ENCODE results near the gene SLC1A3. TPM values are rescaled to one million over a fixed set of nuclear protein-coding genes. Genes with fewer than 3 reads are reported as not detected.

Gene SLC1A3
- total RNA-seq, 2 donors from 2014 or later = 44.7 to 67.4 TPM

DNA sequence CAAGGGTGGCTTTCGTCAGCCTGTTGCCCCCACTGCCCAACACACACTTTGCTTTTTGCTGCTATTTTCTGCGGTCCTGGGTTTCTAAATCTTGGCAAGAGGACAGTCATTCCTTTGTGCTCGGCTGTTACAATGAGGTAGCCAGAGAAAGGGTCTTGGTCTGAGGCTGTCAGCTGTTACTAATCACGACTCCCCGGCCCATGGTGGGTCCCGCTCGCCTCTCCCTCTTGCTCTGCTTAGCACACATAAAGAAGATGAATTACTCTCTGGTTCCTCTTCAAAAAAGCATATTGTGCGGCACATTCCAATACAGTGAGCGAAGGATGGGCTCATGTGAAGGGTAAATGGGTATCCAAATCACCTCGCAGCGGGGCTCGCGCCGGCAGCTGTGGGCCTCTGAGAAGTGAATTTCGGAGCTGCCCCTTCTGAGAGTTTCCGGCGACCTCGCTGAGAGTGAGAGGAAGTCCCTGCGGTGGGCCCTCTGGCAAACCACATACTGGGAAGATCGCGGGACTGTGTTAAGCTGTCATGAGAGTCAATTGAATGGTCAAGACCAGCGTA lies 56.0 kb downstream of the SLC1A3 start:
- TF ChIP-seq, protein P1, sequence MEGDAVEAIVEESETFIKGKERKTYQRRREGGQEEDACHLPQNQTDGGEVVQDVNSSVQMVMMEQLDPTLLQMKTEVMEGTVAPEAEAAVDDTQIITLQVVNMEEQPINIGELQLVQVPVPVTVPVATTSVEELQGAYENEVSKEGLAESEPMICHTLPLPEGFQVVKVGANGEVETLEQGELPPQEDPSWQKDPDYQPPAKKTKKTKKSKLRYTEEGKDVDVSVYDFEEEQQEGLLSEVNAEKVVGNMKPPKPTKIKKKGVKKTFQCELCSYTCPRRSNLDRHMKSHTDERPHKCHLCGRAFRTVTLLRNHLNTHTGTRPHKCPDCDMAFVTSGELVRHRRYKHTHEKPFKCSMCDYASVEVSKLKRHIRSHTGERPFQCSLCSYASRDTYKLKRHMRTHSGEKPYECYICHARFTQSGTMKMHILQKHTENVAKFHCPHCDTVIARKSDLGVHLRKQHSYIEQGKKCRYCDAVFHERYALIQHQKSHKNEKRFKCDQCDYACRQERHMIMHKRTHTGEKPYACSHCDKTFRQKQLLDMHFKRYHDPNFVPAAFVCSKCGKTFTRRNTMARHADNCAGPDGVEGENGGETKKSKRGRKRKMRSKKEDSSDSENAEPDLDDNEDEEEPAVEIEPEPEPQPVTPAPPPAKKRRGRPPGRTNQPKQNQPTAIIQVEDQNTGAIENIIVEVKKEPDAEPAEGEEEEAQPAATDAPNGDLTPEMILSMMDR (IDR thresholded peaks at IDR 0.05) = no peak
- Histone ChIP-seq H3K27me3 (replicated peaks; ENCODE audit: insufficient read depth) (no peaks in the 10 kb centered on the region), H3K4me3 (no peak overlapping the region), H3K4me1 (ENCODE audit: control insufficient read depth in 1 of 2, low read depth in 2 of 2) (peaks cover 5 to 7% of the 10 kb centered on the region in 2 donors), H3K27ac (no peak overlapping the region), H3K9me3 (no peaks in the 10 kb centered on the region), H3K36me3 (no peaks in the 10 kb centered on the region)
- no peak for ATAC-seq (ENCODE audit: insufficient number of reproducible peaks, low FRiP score, low read depth)
- no peak for DNase-seq (ENCODE audit: low spot score)

DNA sequence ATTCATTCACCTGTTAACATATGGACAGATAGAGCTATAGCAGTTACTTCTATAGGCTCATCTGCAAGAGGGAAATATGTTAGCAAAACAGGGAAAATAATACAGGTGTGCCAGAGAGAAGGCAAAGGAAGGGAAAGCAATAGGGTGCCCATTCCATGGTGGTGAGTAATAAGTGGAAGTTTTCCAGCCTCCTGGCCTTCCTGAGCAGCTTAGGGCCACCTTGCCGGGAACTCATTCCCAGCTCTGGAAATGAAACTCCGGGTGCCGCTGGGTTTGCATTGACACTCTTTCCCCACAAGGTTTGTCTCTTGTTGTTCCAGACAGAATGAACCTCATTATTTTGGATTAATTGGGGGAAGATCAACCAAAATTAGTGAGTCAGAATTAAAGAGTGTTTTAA lies 58.4 kb downstream of the SLC1A3 start:
- no peak for DNase-seq (ENCODE audit: low spot score)
- TF ChIP-seq, protein P1 (IDR thresholded peaks at IDR 0.05) = no peak
- ATAC-seq (ENCODE audit: insufficient number of reproducible peaks, low FRiP score, low read depth) = no peak
- Histone ChIP-seq H3K4me1 (ENCODE audit: control insufficient read depth in 1 of 2, low read depth in 2 of 2) (no peaks in the 10 kb centered on the region), H3K9me3 (no peaks in the 10 kb centered on the region), H3K27ac (no peak overlapping the region), H3K27me3 (replicated peaks; ENCODE audit: insufficient read depth) (no peaks in the 10 kb centered on the region), H3K36me3 (no peaks in the 10 kb centered on the region), H3K4me3 (no peak overlapping the region)

DNA sequence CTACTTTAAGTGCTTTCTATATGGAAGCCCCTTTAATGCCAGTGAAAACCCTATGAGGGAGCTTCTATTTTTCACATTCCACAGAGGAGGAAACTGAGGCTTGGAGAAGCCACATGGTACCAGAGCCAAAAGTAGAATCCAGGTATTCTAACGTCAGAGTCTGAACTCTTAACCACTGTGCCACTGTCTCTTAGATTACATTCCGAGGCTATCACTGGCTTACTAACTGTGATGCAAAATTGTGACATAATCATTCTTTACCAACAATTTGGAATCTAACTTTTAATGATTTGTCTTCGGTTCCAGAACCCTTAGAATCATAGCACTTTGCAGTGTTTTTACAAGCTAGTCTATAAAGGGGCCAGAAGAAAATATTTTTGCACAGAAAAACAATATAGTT lies 59.2 kb downstream of the SLC1A3 start:
- Histone ChIP-seq H3K27ac (no peak overlapping the region), H3K36me3 (no peaks in the 10 kb centered on the region), H3K9me3 (no peaks in the 10 kb centered on the region), H3K4me1 (ENCODE audit: control insufficient read depth in 1 of 2, low read depth in 2 of 2) (no peaks in the 10 kb centered on the region), H3K27me3 (replicated peaks; ENCODE audit: insufficient read depth) (no peaks in the 10 kb centered on the region), H3K4me3 (no peak overlapping the region)
- ATAC-seq (ENCODE audit: insufficient number of reproducible peaks, low FRiP score, low read depth) (no peak), DNase-seq (ENCODE audit: low spot score) (no peak)
- TF ChIP-seq, protein P1 (IDR thresholded peaks at IDR 0.05) = no peak

DNA sequence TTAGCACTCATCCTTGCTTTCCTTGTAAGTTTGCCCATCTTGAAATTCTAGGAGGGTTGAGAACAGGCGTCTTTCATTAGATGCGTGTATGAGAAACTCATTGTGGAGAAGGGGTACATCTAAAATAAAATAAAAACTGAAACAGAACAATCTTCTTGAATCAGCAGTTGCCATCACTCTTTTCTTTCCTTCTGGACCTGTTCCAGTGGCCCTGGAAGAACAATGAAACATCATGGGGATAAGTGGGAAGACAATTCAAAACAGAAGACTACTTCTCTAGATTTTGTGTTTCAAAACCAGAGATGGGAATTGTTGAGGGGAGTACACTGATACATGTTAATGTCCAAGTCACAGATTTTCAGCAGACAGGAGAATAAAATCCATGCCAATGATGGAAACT lies 59.9 kb downstream of the SLC1A3 start:
- TF ChIP-seq, protein P1 (IDR thresholded peaks at IDR 0.05) = no peak
- DNase-seq (ENCODE audit: low spot score) (no peak), ATAC-seq (ENCODE audit: insufficient number of reproducible peaks, low FRiP score, low read depth) (no peak)
- Histone ChIP-seq H3K36me3 (no peaks in the 10 kb centered on the region), H3K4me1 (ENCODE audit: control insufficient read depth in 1 of 2, low read depth in 2 of 2) (no peaks in the 10 kb centered on the region), H3K27ac (no peak overlapping the region), H3K9me3 (no peaks in the 10 kb centered on the region), H3K4me3 (no peak overlapping the region), H3K27me3 (replicated peaks; ENCODE audit: insufficient read depth) (no peaks in the 10 kb centered on the region)

DNA sequence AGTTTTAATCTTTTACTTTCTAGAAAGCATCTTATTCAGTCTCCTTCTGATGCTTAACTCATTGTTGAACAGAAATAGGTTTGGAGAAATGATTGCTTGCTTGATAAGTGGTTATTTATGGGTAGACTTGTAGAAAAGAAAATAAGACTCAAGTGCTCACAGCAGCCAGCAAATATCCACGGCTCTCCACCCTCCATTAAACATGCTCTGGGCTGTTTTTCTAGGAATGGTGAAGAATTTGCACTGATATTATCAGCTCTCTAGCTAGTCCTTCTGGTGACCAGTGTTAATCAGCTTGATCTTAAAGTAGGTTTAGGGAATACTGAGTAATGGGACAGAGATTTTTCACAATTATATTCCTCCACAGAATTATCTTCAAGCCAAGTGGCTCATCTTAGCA lies 60.6 kb downstream of the SLC1A3 start:
- Histone ChIP-seq H3K4me1 (ENCODE audit: control insufficient read depth in 1 of 2, low read depth in 2 of 2) (no peaks in the 10 kb centered on the region), H3K27ac (no peak overlapping the region), H3K9me3 (no peaks in the 10 kb centered on the region), H3K36me3 (no peaks in the 10 kb centered on the region), H3K27me3 (replicated peaks; ENCODE audit: insufficient read depth) (no peaks in the 10 kb centered on the region), H3K4me3 (no peak overlapping the region)
- TF ChIP-seq, protein P1 (IDR thresholded peaks at IDR 0.05) = no peak
- no peak for DNase-seq (ENCODE audit: low spot score)
- no peak for ATAC-seq (ENCODE audit: insufficient number of reproducible peaks, low FRiP score, low read depth)
